NCI-H82 (cell line): Measurements from ENCODE around the gene MEGF11.
A peak's percentile ranks its signal among the peaks of the same experiment; 100 is the strongest.

Experiments
- DNase-seq: peaks from one replicate; lab custom pipeline; 2025; lab: John Stamatoyannopoulos, UW

MEGF11 gene

GRCh38 chr15:66170042-66170441 is 83.5 kb downstream of the MEGF11 start:
- peak; percentile 9 for DNase-seq

GRCh38 chr15:66169625-66170024 is 83.9 kb downstream of the MEGF11 start:
- no peak for DNase-seq

GRCh38 chr15:66169023-66169422 is 84.5 kb downstream of the MEGF11 start:
- peak; percentile 79 for DNase-seq

- no peak for DNase-seq
Observed at GRCh38 chr15:66167854-66168253, 85.7 kb downstream of the MEGF11 start.

- DNase-seq = peak; percentile 52
Observed at GRCh38 chr15:66165856-66166255, 87.7 kb downstream of the MEGF11 start.

- peak; percentile 45 for DNase-seq
Observed at GRCh38 chr15:66164788-66165187, 88.8 kb downstream of the MEGF11 start.

- peak; percentile 44 for DNase-seq
Observed at GRCh38 chr15:66163553-66163952, 90.0 kb downstream of the MEGF11 start.

- DNase-seq = no peak
Observed at GRCh38 chr15:66162286-66162685, 91.3 kb downstream of the MEGF11 start.

- no peak for DNase-seq
Observed at GRCh38 chr15:66161575-66162118, 91.9 kb downstream of the MEGF11 start.

- no peak for DNase-seq
Observed at GRCh38 chr15:66161108-66161507, 92.4 kb downstream of the MEGF11 start.

GRCh38 chr15:66157507-66157906 is 96.0 kb downstream of the MEGF11 start:
- no peak for DNase-seq

GRCh38 chr15:66156310-66156975 is 97.1 kb downstream of the MEGF11 start:
- DNase-seq = no peak

- no peak for DNase-seq
Observed at GRCh38 chr15:66155065-66155464, 98.5 kb downstream of the MEGF11 start.

- DNase-seq = no peak
Observed at GRCh38 chr15:66154581-66154980, 99.0 kb downstream of the MEGF11 start.

GRCh38 chr15:66153549-66154415 is 99.8 kb downstream of the MEGF11 start:
- no peak for DNase-seq

- DNase-seq = no peak
Observed at GRCh38 chr15:66152650-66153049, 100.9 kb downstream of the MEGF11 start.

- DNase-seq = peak; percentile 16
Observed at GRCh38 chr15:66151809-66152208, 101.7 kb downstream of the MEGF11 start.

- no peak for DNase-seq
Observed at GRCh38 chr15:66149871-66150270, 103.7 kb downstream of the MEGF11 start.

GRCh38 chr15:66148187-66148586 is 105.4 kb downstream of the MEGF11 start:
- no peak for DNase-seq

GRCh38 chr15:66147440-66147839 is 106.1 kb downstream of the MEGF11 start:
- no peak for DNase-seq

- DNase-seq = peak; percentile 37
Observed at GRCh38 chr15:66145726-66146182, 107.8 kb downstream of the MEGF11 start.

- no peak for DNase-seq
Observed at GRCh38 chr15:66144978-66145725, 108.4 kb downstream of the MEGF11 start.
